GM19324 (cell line): ENCODE measurements around the gene TMEM260.
"Not testable (repeated sequence)": the region's sequence is repeated elsewhere in the genome, so short reads cannot be mapped to it uniquely, and the experiment has no call there.

Experiments
- ATAC-seq: cut with Tn5 transposase; IDR thresholded peaks from one replicate; pipeline ENCODE4 v1.9.1; 2021; ENCODE audit warnings: mild to moderate bottlenecking, moderate library complexity; ENCODE audit not compliant: unreplicated experiment, low FRiP score

TMEM260 gene

DNA sequence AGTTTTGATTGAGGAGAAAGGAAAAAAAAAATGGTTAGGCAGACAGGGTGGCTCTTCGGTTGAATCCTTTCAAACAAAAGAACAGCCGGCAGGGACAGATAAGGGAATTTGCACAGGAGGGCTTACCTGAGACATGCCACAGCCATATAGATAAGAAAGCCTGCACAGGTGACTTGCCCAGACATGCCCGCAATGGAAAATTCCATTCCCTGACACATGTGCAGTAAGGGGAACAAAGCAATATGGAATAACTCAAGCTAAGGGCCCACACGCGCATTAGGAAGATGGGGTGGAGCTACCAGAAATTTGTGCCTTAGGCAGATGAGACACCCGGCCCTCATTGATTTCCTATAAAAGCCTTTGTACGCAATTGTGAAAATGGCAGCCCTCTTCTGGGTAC lies 86.7 kb downstream of the TMEM260 start:
- no peak for ATAC-seq

DNA sequence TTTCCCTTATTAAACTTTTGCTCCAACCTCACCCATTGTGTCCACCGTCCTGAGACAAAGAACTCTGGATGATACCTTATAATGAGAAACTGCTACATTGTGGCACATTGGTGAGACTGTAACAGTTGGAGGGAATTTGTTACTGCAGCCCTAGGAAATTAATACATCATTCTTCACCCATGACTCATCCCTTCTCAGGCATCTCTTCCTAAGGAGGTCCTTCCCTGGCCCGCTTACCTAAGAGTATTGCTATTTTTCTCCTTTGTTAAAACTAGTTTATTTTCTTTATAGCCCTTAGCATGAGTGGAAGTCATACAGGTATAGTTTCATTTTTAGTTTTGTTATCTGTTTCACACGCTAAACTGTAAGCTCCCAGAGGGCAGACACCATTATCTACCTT lies 87.1 kb downstream of the TMEM260 start:
- no peak for ATAC-seq

- not testable (repeated sequence) for ATAC-seq
Observed at GRCh38 chr14:56667290-56667689, 87.7 kb downstream of the TMEM260 start.

GRCh38 chr14:56676042-56676441 lies 96.4 kb downstream of the TMEM260 start:
- no peak for ATAC-seq

- ATAC-seq, result no peak
Observed at GRCh38 chr14:56678838-56679237, 99.2 kb downstream of the TMEM260 start.

- no peak for ATAC-seq
Observed at GRCh38 chr14:56686416-56686815, 106.8 kb downstream of the TMEM260 start.

DNA sequence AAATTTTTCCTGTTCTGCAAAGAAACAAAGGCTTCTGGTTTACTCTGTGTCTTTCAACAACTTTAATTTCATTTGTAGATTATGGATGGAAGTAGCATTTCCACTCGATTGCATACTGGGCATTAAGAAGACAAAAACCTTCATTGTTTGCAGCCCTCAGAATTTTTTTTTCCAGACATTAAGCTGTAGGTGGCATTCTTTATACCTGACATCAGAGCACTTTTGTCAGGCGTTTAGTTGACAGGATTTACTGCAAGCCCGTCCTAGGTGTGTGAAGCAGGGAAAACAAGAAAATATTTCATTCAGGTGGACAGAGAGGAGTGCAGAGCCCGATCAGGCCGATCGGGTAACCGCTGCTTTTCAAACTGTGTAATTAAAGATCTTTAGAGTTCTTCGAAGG lies 107.5 kb downstream of the TMEM260 start:
- no peak for ATAC-seq

GRCh38 chr14:56694609-56695008 lies 115.0 kb downstream of the TMEM260 start:
- ATAC-seq, result no peak

- ATAC-seq, result not testable (repeated sequence)
Observed at GRCh38 chr14:56695216-56695615, 115.6 kb downstream of the TMEM260 start.
